GM18517 (cell line): ENCODE results near the gene TIGD1.

Experiments
- ATAC-seq: cut with Tn5 transposase; IDR thresholded peaks from one replicate; pipeline ENCODE4 v1.9.1; 2021; ENCODE audit warnings: mild to moderate bottlenecking, moderate library complexity; ENCODE audit not compliant: unreplicated experiment

The TIGD1 gene

GRCh38 chr2:232550354-232551249 lies at the start of gene TIGD1, which contains the start of gene EIF4E2:
Gene TIGD1, minus strand, starts transcription at chr2:232550557. Its CDS starts 675 bp downstream, at chr2:232549882.
Gene EIF4E2, plus strand, starts transcription at chr2:232550689. Its CDS starts 36 bp downstream, at chr2:232550725.
- peak; percentile 91 for ATAC-seq

DNA sequence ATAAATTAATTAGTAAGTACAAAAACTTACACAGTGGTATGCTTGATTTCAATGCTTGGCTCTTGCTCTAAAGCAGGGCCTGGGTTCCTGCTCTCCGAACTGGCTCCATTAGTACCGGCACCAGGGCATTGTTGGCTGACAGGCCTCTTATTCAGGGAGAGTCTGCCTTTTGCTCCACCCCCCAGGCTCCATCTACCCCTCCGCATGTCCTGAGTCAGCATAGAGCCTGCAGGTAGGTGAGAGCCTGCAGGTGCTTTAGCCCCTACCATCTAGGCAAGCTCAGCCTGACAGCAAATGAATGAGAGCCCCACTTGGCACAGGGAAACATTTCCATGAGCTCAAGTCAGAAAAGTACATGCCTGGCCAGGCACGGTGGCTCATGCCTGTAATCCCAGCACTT lies 47.9 kb upstream of the TIGD1 start:
- no peak for ATAC-seq

GRCh38 chr2:232597362-232598079 lies 47.2 kb upstream of the TIGD1 start:
- no peak for ATAC-seq

DNA sequence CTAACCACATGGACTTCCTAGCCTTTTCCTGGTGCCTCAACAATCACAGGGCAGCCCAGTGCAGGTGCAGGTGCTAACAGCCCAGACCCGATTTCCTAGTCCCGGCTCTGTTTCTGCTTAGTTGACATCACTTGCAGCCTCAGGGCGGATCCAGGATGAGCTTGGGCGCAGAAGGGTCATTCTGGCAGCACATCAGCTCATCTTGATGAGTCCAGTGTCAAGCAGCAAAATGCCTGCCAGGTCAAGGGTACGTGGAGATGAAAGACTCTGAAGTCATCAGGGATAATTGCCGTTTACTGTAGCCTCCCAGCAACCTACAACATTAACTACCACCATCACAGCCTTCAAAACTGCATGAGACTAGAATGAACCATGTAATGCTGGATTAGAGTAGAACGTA lies 43.6 kb upstream of the TIGD1 start:
- ATAC-seq, result no peak

- no peak for ATAC-seq
These were observed 42.5 kb upstream of the TIGD1 start for GRCh38 chr2:232592772-232593395.

DNA sequence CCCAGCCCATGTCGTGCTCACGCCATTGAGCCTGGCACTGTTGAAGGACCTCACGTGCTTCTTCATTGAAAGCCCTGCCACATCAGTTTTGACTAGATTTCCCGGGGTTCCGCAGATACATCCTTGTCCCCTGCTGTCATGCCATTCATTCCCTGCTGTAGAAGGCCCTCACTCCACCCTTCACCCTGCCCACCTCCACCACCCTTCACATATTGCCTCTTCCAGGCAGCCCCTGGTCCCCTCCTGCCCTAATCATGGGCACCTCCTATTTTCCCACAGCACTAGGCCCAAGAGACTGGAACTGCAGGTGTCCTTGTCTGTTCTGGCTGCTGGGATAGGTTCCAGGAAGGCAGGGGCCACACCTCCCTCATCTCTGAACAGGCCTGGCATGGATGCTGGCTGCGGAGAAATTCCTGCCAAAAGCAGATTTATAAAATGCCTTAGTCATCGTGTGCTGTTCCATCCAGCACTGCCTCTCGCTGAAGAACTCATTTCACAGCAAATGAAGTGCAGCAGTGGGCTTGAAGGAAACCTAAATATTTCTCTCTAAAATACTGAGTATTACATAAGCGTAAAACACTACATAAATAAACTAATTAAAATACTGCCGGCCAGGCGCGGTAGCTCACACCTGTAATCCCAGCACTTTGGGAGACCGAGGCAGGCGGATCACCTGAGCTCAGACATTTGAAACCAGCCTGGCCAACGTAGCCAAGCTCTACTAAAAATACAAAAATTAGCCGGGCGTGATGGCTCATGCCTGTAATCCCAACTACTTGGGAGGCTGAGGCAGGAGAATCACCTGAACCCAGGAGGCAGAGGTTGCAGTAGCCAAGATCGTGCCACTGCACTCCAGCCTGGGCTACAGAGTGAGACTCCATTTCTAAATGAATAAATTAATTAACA lies 38.6 kb upstream of the TIGD1 start:
- ATAC-seq, result no peak

DNA sequence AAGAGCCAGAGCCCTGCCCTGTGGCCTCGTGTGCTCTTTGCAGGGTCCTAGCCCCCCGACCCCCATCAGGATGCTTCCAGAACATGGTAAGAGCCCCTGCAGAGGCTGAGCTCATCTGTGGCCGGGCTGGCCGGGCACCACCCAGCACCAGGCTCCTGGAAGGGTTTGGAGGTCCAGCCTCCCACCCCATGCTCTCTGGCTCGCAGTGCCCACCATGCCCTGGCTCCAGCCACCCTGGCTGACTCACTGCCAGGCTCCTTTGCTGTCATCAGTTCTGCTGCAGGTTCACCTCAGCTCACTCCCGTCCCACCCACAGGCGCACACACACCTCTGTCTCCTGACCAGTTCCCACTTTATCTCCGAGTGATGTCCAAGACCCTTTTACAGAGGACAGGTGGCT lies 37.7 kb upstream of the TIGD1 start:
- ATAC-seq, result no peak

GRCh38 chr2:232587512-232587911 lies 37.2 kb upstream of the TIGD1 start:
- no peak for ATAC-seq

DNA sequence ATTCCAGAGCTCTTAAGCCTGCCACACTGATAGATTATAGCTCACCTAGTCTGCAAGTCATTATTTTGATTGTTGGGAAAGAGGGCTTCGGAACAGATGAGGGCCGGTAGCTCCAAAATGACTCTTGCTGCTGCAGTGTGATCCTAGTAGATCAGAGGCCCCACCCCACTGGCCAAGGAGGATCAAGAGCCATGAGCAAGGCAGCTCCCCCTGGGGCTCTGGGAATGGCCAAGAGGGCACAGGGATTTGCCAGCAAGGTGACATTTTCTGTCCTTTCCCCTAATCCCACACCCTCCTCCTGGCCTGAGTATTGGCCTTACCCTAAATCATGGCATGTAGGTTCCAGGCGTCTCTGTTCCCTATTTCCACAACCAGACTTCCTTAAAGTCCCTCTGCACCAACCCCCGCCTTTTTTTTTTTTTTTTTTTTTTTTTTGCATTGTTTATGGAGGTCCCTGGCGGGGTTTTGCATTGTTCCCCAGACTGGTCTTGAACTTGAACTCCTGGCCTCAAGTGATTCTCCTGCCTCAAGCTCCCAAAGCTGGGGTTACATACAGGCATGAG lies 36.7 kb upstream of the TIGD1 start:
- ATAC-seq, result no peak

DNA sequence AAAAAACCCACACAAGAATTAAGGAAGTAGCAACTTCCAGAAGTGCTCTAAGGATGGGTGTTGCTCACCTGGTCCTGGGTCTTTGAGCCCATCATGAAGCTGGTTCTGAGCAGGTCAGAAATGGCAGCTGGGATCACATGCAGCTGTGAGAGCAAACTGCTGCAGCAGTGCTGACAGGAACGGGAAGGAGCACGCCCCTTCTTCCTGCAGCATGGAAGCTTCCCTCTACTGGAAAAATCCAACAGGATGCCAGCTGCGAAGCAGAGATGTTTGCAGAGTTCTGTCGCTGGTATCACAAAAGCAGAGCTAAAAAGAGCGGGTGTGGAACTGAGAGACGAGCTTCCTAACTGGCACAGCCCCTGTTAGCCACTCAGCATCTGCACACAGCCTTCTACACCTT lies 33.9 kb upstream of the TIGD1 start:
- ATAC-seq, result no peak

- ATAC-seq, result no peak
These were observed 31.4 kb upstream of the TIGD1 start for GRCh38 chr2:232581725-232582124.

GRCh38 chr2:232580648-232580981 lies 30.3 kb upstream of the TIGD1 start:
- ATAC-seq, result no peak

GRCh38 chr2:232578626-232579025 lies 28.3 kb upstream of the TIGD1 start:
- ATAC-seq, result no peak

- ATAC-seq, result no peak
These were observed 27.5 kb upstream of the TIGD1 start for GRCh38 chr2:232577841-232578240.

GRCh38 chr2:232576995-232577394 lies 26.6 kb upstream of the TIGD1 start:
- ATAC-seq, result no peak

DNA sequence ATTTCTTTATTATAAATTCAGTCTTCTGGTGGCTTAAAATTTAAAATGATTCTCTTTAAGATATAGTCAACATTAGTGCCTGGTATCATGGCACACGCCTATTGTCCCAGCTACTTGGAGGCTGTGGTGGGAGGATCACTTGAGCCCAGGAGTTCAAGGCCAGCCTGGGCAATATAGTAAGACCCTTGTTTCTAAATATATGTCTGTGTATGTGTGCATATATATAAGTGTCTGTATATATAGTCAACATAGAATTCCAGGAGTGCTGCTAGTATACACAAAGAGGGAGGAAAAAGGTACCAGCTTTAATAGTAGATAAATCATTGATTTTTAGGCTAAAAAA lies 25.0 kb upstream of the TIGD1 start:
- no peak for ATAC-seq

DNA sequence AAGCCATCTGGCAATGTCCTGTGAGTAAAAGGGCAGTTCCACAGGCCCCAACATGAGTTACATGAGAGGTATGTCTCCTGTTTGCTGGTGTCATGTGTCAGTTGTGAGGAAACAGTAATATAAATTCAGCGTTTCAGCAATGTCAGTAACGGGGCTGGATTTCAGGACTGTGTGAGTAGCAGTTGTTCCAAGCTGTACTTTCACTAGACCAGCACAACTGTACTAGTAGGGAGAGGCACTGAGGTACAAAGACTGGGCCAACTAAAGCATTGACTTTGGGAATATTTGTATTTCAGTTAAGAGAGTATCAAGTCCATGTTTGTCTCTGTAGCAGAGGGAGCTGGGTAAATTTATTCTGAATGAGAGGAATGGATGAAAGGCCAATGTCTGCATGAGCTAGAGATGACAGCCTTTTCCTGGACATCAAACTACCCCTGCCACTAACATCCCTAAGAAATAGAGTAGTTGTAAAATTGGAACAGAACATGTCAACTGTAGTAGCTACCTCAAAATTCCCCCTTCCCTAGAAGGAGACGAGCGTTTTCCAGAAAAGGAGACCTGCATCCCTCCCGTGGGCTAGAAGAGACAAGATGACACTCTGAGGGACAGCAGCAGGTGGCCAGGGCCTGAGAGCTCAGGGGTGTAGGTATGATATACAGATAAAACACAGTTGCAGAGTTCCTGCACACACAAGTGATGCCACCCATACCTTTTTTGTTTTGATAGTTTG lies 24.5 kb upstream of the TIGD1 start:
- ATAC-seq, result no peak

GRCh38 chr2:232573771-232574435 lies 23.5 kb upstream of the TIGD1 start:
- no peak for ATAC-seq

GRCh38 chr2:232573042-232573441 lies 22.7 kb upstream of the TIGD1 start:
- ATAC-seq, result no peak
